KMS-11 (cell line): ENCODE results near the gene RADIL.

Source experiments
- H2AFZ ChIP-seq: fragments of 200-600 bp; sonication (generic); 2 replicates; pipeline ENCODE4 v1.6.1; 2016; ENCODE audit warnings: antibody characterized with exemption, mixed run types, low read depth
- H3K27ac ChIP-seq: fragments of 200-600 bp; sonication (generic); 2 replicates; pipeline ENCODE4 v1.6.1; 2016; ENCODE audit warnings: mild to moderate bottlenecking, mixed run types
- H3K27me3 ChIP-seq: fragments of 200-600 bp; sonication (generic); 2 replicates; pipeline ENCODE4 v1.6.1; 2017; ENCODE audit warnings: mild to moderate bottlenecking, low read depth, mixed run types, moderate library complexity; ENCODE audit not compliant: insufficient read depth
- H3K36me3 ChIP-seq: fragments of 200-600 bp; sonication (generic); 2 replicates; pipeline ENCODE4 v1.6.1; 2017; ENCODE audit warnings: mild to moderate bottlenecking, mixed run types; ENCODE audit not compliant: insufficient read depth
- H3K4me1 ChIP-seq: fragments of 200-600 bp; sonication (generic); 2 replicates; pipeline ENCODE4 v1.6.1; 2016; ENCODE audit warnings: mild to moderate bottlenecking, low read depth, mixed run types; ENCODE audit not compliant: poor library complexity, severe bottlenecking
- H3K4me2 ChIP-seq: fragments of 200-600 bp; sonication (generic); 2 replicates; pipeline ENCODE4 v1.7.0; 2016; ENCODE audit warnings: mild to moderate bottlenecking, mixed run types
- H3K4me3 ChIP-seq: fragments of 200-600 bp; sonication (generic); IDR thresholded peaks from 2 replicates; pipeline ENCODE4 v1.6.1; 2017; ENCODE audit warnings: low read depth, low read length, mixed read lengths; ENCODE audit not compliant: insufficient read depth
- H3K79me2 ChIP-seq: fragments of 200-600 bp; sonication (generic); 2 replicates; pipeline ENCODE4 v1.6.1; 2016; ENCODE audit warnings: low read depth, mixed run types; ENCODE audit not compliant: insufficient read depth
- H3K9ac ChIP-seq: fragments of 200-600 bp; sonication (generic); 2 replicates; pipeline ENCODE4 v1.6.1; 2016; ENCODE audit warnings: mild to moderate bottlenecking, mixed run types
- H4K20me1 ChIP-seq: fragments of 200-600 bp; sonication (generic); 2 replicates; pipeline ENCODE4 v1.6.1; 2016; ENCODE audit warnings: mild to moderate bottlenecking, mixed run types; ENCODE audit not compliant: insufficient read depth
- CTCF ChIP-seq: fragments of 200-600 bp; sonication (generic); conservative IDR thresholded peaks from 2 replicates; pipeline ENCODE4 v1.6.1; 2017; ENCODE audit warnings: low read depth, mild to moderate bottlenecking, antibody characterized with exemption, low read length, moderate library complexity, mixed read lengths

RADIL gene

GRCh38 chr7:4883372-4884144, at the start of gene RADIL:
Gene RADIL, minus strand, starts transcription at chr7:4883716. Its CDS starts 5,577 bp downstream, at chr7:4878139.
- Histone ChIP-seq H3K9ac (peak within 1 kb of the TSS; percentile 73), H3K4me2 (peak within 1 kb of the TSS; percentile 55)

GRCh38 chr7:4931943-4932342, 48.4 kb upstream of the RADIL start:
- H3K27me3 ChIP-seq: no peaks in the 10 kb centered on the region
- no peak overlapping the region for H3K4me2 ChIP-seq
- no peak overlapping the region for H3K9ac ChIP-seq
- H3K79me2 ChIP-seq: no peaks in the 10 kb centered on the region
- H4K20me1 ChIP-seq: no peaks in the 10 kb centered on the region
- no peak overlapping the region for H3K27ac ChIP-seq
- H3K36me3 ChIP-seq: no peaks in the 10 kb centered on the region
- H2AFZ ChIP-seq: no peak overlapping the region; the same call in 1 of the 2 replicates
- no peaks in the 10 kb centered on the region for H3K4me1 ChIP-seq
- no peak overlapping the region for H3K4me3 ChIP-seq
- TF ChIP-seq CTCF: no peak

More at GRCh38 chr7:4883372-4884144, at the start of gene RADIL:
- peaks cover 5% of the 10 kb centered on the region for H3K4me1 ChIP-seq
- no peaks in the 10 kb centered on the region for H4K20me1 ChIP-seq
- H3K79me2 ChIP-seq: no peaks in the 10 kb centered on the region
- no peak within 1 kb of the TSS for H3K4me3 ChIP-seq
- peak; percentile 91 for TF ChIP-seq CTCF
- H3K27ac ChIP-seq: peak within 1 kb of the TSS; percentile 28
- no peaks in the 10 kb centered on the region for H3K27me3 ChIP-seq
- peak within 1 kb of the TSS; percentile 95 for H2AFZ ChIP-seq
- no peaks in the 10 kb centered on the region for H3K36me3 ChIP-seq

- TF ChIP-seq CTCF: no peak
- H3K27me3 ChIP-seq: no peaks in the 10 kb centered on the region
- no peaks in the 10 kb centered on the region for H3K36me3 ChIP-seq
- no peak overlapping the region for H3K4me3 ChIP-seq
- no peak overlapping the region for H3K27ac ChIP-seq
- no peaks in the 10 kb centered on the region for H3K4me1 ChIP-seq
- no peaks in the 10 kb centered on the region for H3K79me2 ChIP-seq
- H3K9ac ChIP-seq: no peak overlapping the region
- no peak overlapping the region for H2AFZ ChIP-seq
- no peak overlapping the region for H3K4me2 ChIP-seq
- H4K20me1 ChIP-seq: no peaks in the 10 kb centered on the region
These were observed 45.5 kb upstream of the RADIL start for GRCh38 chr7:4929005-4929404.

GRCh38 chr7:4928445-4928844, 44.9 kb upstream of the RADIL start:
- no peak for TF ChIP-seq CTCF
- Histone ChIP-seq H3K4me1 (no peaks in the 10 kb centered on the region), H3K36me3 (no peaks in the 10 kb centered on the region), H3K27ac (no peak overlapping the region), H4K20me1 (no peaks in the 10 kb centered on the region), H3K4me3 (no peak overlapping the region), H2AFZ (no peak overlapping the region), H3K4me2 (no peak overlapping the region), H3K79me2 (no peaks in the 10 kb centered on the region), H3K9ac (no peak overlapping the region), H3K27me3 (no peaks in the 10 kb centered on the region)
